Caco-2 (cell line): ENCODE measurements around the gene IL34. TPM values are rescaled to one million over a fixed set of nuclear protein-coding genes. Genes with fewer than 3 reads are reported as not detected.

ENCODE experiments used
- BruUV-seq: library from RNA; stranded (reverse); fragments of 400-500 nt; replicated peaks from 2 replicates; lab custom pipeline; 2021; lab: Mats Ljungman, UMichigan
- CTCF ChIA-PET: fragments of 300-600 bp; sonication (Branson Sonifier 250); formaldehyde crosslinking; loops from one replicate; lab custom pipeline; 2022; ENCODE audit warnings: antibody characterized with exemption; lab: Charles Lee
- POLR2A ChIA-PET: fragments of 300-600 bp; sonication (Branson Sonifier 250); formaldehyde crosslinking; loops from one replicate; lab custom pipeline; 2022; ENCODE audit warnings: antibody characterized with exemption; lab: Charles Lee
- DNase-seq, 2 experiments: peaks; one replicate each; pipeline versions ENCODE4 v3.0.0 to v3.0.0-alpha.2; 2020 to 2022
- H3K27me3 ChIP-seq: replicated peaks from 2 replicates; pipeline ENCODE4 v1.6.0; 2011; ENCODE audit warnings: low read length; ENCODE audit not compliant: control insufficient read depth, insufficient read depth
- H3K36me3 ChIP-seq: 2 replicates; pipeline ENCODE4 v1.5.1; 2011; ENCODE audit warnings: low read length; ENCODE audit not compliant: control insufficient read depth, insufficient read depth
- H3K4me1 ChIP-seq: fragments of 250-450 bp; sonication (Bioruptor Pico); 2 replicates; pipeline ENCODE4 v1.5.1; 2020; ENCODE audit warnings: mild to moderate bottlenecking
- H3K4me3 ChIP-seq: 2 replicates; pipeline ENCODE4 v1.5.1; 2011; ENCODE audit warnings: low read depth, mild to moderate bottlenecking, control low read depth, low read length
- H3K9me3 ChIP-seq: fragments of 250-450 bp; sonication (Bioruptor Pico); 2 replicates; pipeline ENCODE4 v1.5.1; 2020; ENCODE audit warnings: mild to moderate bottlenecking, moderate library complexity
- H3K27ac Mint-ChIP-seq: one replicate; pipeline ENCODE4 v1.8.0; 2022; ENCODE audit warnings: mixed read lengths; ENCODE audit not compliant: unreplicated experiment
- H3K27me3 Mint-ChIP-seq: one replicate; pipeline ENCODE4 v1.8.0; 2022; ENCODE audit warnings: mixed read lengths; ENCODE audit not compliant: insufficient read depth, unreplicated experiment
- H3K36me3 Mint-ChIP-seq: one replicate; pipeline ENCODE4 v1.8.0; 2022; ENCODE audit warnings: mild to moderate bottlenecking, mixed read lengths; ENCODE audit not compliant: insufficient read depth, unreplicated experiment
- H3K4me1 Mint-ChIP-seq: one replicate; pipeline ENCODE4 v1.8.0; 2022; ENCODE audit warnings: low read depth, mixed read lengths; ENCODE audit not compliant: unreplicated experiment
- H3K4me3 Mint-ChIP-seq: one replicate; pipeline ENCODE4 v1.8.0; 2022; ENCODE audit warnings: mild to moderate bottlenecking, moderate library complexity, mixed read lengths; ENCODE audit not compliant: unreplicated experiment
- H3K9me3 Mint-ChIP-seq: one replicate; pipeline ENCODE4 v1.8.0; 2022; ENCODE audit warnings: mixed read lengths; ENCODE audit not compliant: unreplicated experiment
- intact Hi-C: fragments of 100-400 bp; cut with micrococcal nuclease; formaldehyde crosslinking; loops from one replicate; pipeline ENCODE4 v1.10.0; 2022; ENCODE audit not compliant: unreplicated experiment
- total RNA-seq: library from RNA; stranded (reverse); gene quantifications from 2 replicates; pipeline ENCODE4 v1.2.3, GENCODE V29; 2022
- TF ChIP-seq, protein P1 (sequence below), 2 experiments: fragments of 200-600 bp in 1 of 2; IDR thresholded peaks; 1 replicate in 1 of 2; 2 replicates in 1 of 2; pipeline versions ENCODE4 v1.5.1 to v1.8.0; 2011 to 2022; ENCODE audit warnings: antibody characterized with exemption in 1 of 2, control low read depth in 1 of 2, inconsistent platforms in 1 of 2, low read depth in 1 of 2, low read length in 1 of 2, mild to moderate bottlenecking in 1 of 2, moderate library complexity in 1 of 2; ENCODE audit not compliant: insufficient read depth in 1 of 2, severe bottlenecking in 1 of 2, unreplicated experiment in 1 of 2

The IL34 gene
- total RNA-seq, 1 experiment from 2014 or later, result 0.50 TPM

DNA sequence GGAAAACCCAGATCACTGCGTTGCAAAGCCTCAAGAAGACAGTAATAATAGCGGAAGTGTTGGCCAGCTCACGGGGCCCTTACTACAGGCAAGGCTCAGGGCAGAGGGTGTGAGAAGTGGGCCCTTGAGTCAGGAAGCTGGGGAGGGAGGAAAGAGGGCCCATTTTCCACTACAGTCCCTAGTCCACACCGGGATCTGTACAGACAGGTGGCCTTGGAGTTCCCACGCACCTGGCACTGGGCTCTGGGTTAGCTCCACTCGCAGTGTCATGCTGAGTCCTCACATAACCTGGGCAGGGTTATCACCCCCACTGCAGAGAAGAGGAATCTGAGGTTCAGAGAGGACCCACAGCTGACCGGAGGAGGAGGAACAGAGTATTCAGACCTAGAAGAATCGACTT lies 56.3 kb downstream of the IL34 start:
- TF ChIP-seq, protein P1, sequence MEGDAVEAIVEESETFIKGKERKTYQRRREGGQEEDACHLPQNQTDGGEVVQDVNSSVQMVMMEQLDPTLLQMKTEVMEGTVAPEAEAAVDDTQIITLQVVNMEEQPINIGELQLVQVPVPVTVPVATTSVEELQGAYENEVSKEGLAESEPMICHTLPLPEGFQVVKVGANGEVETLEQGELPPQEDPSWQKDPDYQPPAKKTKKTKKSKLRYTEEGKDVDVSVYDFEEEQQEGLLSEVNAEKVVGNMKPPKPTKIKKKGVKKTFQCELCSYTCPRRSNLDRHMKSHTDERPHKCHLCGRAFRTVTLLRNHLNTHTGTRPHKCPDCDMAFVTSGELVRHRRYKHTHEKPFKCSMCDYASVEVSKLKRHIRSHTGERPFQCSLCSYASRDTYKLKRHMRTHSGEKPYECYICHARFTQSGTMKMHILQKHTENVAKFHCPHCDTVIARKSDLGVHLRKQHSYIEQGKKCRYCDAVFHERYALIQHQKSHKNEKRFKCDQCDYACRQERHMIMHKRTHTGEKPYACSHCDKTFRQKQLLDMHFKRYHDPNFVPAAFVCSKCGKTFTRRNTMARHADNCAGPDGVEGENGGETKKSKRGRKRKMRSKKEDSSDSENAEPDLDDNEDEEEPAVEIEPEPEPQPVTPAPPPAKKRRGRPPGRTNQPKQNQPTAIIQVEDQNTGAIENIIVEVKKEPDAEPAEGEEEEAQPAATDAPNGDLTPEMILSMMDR (IDR thresholded peaks at IDR 0.05; ENCODE audit: insufficient read depth in 1 of 2, low read depth in 1 of 2, low read length in 1 of 2, severe bottlenecking in 1 of 2, unreplicated experiment in 1 of 2), result no peak
- H3K27ac Mint-ChIP-seq, result no peak overlapping the region
- no peaks in the 10 kb centered on the region for H3K36me3 ChIP-seq
- H3K36me3 Mint-ChIP-seq, result peaks cover 6% of the 10 kb centered on the region
- DNase-seq, result no peak
- peaks cover 5% of the 10 kb centered on the region for H3K4me1 Mint-ChIP-seq
- BruUV-seq, result no TSS peak
- no peaks in the 10 kb centered on the region for H3K27me3 Mint-ChIP-seq
- intact Hi-C loops, result no loop called here
- H3K4me1 ChIP-seq, result no peaks in the 10 kb centered on the region
- no peaks in the 10 kb centered on the region for H3K9me3 Mint-ChIP-seq
- H3K27me3 ChIP-seq, result no peaks in the 10 kb centered on the region
- no peak overlapping the region for H3K4me3 Mint-ChIP-seq
- ChIA-PET POLR2A (no interaction called here), CTCF (interaction anchor here (1.4 kb wide), 1 partner anchor 69 kb away, joined by 7 read pairs; no protein-coding TSS in a partner anchor)
- no peaks in the 10 kb centered on the region for H3K9me3 ChIP-seq
- H3K4me3 ChIP-seq, result no peak overlapping the region

DNA sequence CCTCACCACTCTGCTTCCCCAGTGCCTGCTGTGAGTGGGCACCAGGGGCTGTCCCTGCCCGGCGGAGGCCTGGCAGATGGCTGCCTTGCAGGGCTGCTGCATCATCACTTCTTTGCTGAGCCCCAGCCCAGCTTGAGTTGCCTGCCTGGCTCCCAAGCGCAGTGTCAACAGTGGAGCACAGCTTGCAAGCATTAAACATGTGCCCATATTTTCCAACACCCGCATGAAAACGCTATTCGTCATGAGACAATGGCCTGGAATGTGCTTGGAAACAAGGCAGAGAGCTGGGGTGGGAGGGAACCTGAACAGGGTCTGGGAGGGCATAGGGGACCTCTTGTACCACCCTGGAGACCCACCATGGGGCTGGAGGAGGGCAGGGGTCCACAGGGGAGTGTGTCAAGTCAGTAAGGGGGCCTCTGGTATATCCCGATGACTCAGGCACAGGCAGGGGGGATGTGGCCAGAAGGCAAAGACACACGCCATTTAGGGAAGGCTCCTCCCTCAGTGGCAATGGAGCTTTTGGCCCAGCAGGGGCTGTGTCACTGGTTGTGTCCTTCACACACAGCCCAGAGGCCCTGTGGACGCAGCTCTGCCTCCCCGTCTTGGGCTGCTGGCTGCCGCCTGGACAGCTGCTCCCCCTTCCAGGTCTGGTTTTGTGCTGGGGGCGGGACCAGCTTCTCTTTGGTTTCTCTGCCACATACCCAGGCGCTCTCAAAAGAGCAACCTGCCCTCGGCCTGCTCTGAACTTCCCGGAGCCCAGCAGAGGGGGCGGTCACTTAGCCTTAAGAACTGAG lies 56.9 kb downstream of the IL34 start:
- no peak for DNase-seq
- H3K9me3 Mint-ChIP-seq, result no peaks in the 10 kb centered on the region
- Histone ChIP-seq H3K27me3 (no peaks in the 10 kb centered on the region), H3K4me3 (no peak overlapping the region), H3K36me3 (no peaks in the 10 kb centered on the region), H3K4me1 (no peaks in the 10 kb centered on the region), H3K9me3 (no peaks in the 10 kb centered on the region)
- POLR2A ChIA-PET, result interaction anchor here (0.5 kb wide), 1 partner anchor 106 kb away, joined by 4 read pairs; no protein-coding TSS in a partner anchor
- TF ChIP-seq, protein P1 (IDR thresholded peaks at IDR 0.05; ENCODE audit: insufficient read depth in 1 of 2, low read depth in 1 of 2, low read length in 1 of 2, severe bottlenecking in 1 of 2, unreplicated experiment in 1 of 2), result peak in 1 of 2 experiments; percentile 28
- intact Hi-C loops, result no loop called here
- CTCF ChIA-PET, result interaction anchor here (1.4 kb wide), 1 partner anchor 68 kb away, joined by 7 read pairs; no protein-coding TSS in a partner anchor
- H3K27ac Mint-ChIP-seq, result no peak overlapping the region
- H3K4me1 Mint-ChIP-seq, result peaks cover 5% of the 10 kb centered on the region
- no peak overlapping the region for H3K4me3 Mint-ChIP-seq
- H3K36me3 Mint-ChIP-seq, result peaks cover 6% of the 10 kb centered on the region
- H3K27me3 Mint-ChIP-seq, result no peaks in the 10 kb centered on the region
- no TSS peak for BruUV-seq

DNA sequence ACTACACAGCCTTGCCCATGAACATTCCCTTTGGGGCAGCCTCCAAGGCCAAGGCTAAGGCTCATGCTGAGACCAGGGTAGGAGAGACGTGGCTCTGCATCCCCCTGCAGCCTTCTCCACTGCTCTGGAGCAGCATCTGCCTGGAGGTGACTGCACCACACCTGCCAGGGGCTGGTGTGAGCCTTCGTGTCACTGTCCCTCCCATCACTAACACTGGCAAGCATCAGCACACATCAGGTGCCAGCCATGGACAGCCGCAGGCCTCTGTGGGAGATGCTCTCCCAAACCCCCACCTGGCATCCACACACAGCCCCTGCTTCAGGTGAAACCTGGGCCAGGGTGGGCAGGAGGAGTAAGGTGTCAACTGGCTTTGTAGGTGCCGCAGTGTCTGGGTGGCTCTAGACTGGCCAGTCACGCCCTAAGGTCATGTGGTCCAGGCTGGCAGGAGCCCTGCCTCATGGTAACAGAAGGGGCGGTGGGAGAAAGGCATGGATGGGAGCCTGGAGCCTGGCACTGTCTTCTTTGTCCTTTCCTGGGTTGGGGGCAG lies 57.5 kb downstream of the IL34 start:
- H3K27me3 ChIP-seq, result no peaks in the 10 kb centered on the region
- intact Hi-C loops, result no loop called here
- POLR2A ChIA-PET, result interaction anchor here (0.5 kb wide), 1 partner anchor 107 kb away, joined by 4 read pairs; no protein-coding TSS in a partner anchor
- H3K9me3 ChIP-seq, result no peaks in the 10 kb centered on the region
- Mint-ChIP-seq H3K4me3 (no peak overlapping the region), H3K27me3 (no peaks in the 10 kb centered on the region), H3K4me1 (peaks cover 5% of the 10 kb centered on the region), H3K27ac (no peak overlapping the region), H3K9me3 (no peaks in the 10 kb centered on the region), H3K36me3 (peaks cover 6% of the 10 kb centered on the region)
- CTCF ChIA-PET, result interaction anchor here (1.4 kb wide), 1 partner anchor 67 kb away, joined by 7 read pairs; no protein-coding TSS in a partner anchor
- no TSS peak for BruUV-seq
- no peak for DNase-seq
- H3K4me1 ChIP-seq, result no peaks in the 10 kb centered on the region
- H3K36me3 ChIP-seq, result no peaks in the 10 kb centered on the region
- TF ChIP-seq, protein P1 (IDR thresholded peaks at IDR 0.05; ENCODE audit: insufficient read depth in 1 of 2, low read depth in 1 of 2, low read length in 1 of 2, severe bottlenecking in 1 of 2, unreplicated experiment in 1 of 2), result no peak
- H3K4me3 ChIP-seq, result no peak overlapping the region
